Bronchial epithelial cell (primary cell): Measurements from ENCODE around the gene ADGB. TPM values are rescaled to one million over a fixed set of nuclear protein-coding genes. Genes with fewer than 3 reads are reported as not detected.
A peak's percentile ranks its signal among the peaks of the same experiment; 100 is the strongest.
"Not testable (repeated sequence)": the region's sequence is repeated elsewhere in the genome, so short reads cannot be mapped to it uniquely, and the experiment has no call there.

Experiments
- DNase-seq: peaks from one replicate; pipeline ENCODE4 v3.0.0-alpha.2; 2010; ENCODE audit warnings: low read depth
- FAIRE-seq: peaks from 2 replicates; lab custom pipeline; 2011; peaks lifted over from hg19 to GRCh38; lab: Jason Lieb, UNC
- H3K27me3 ChIP-seq: 2 replicates; pipeline ENCODE4 v1.5.1; 2011; ENCODE audit warnings: low read length; ENCODE audit not compliant: control insufficient read depth, insufficient read depth
- H3K36me3 ChIP-seq: 2 replicates; pipeline ENCODE4 v1.5.1; 2011; ENCODE audit warnings: low read length; ENCODE audit not compliant: control insufficient read depth, insufficient read depth
- H3K4me3 ChIP-seq: 2 replicates; pipeline ENCODE4 v1.5.1; 2011; ENCODE audit warnings: mild to moderate bottlenecking, low read depth, low read length, control low read depth
- CTCF ChIP-seq: IDR thresholded peaks from 2 replicates; pipeline ENCODE4 v1.5.1; 2011; ENCODE audit warnings: mild to moderate bottlenecking, moderate library complexity, low read length, control low read depth, inconsistent platforms; ENCODE audit not compliant: insufficient read depth, severe bottlenecking
- total RNA-seq: library from RNA; depleted of rRNA; stranded (reverse); fragments of >200 nt; gene quantifications from 2 replicates; pipeline ENCODE4 v1.2.1, GENCODE V29; 2014

Gene ADGB
- total RNA-seq, 1 donor from 2014 or later, result not detected

GRCh38 chr6:146803601-146804000 is 204.8 kb downstream of the ADGB start:
- no peak for FAIRE-seq
- no peak for TF ChIP-seq CTCF
- Histone ChIP-seq H3K36me3 (no peaks in the 10 kb centered on the region), H3K27me3 (no peaks in the 10 kb centered on the region), H3K4me3 (no peak overlapping the region)
- no peak for DNase-seq

GRCh38 chr6:146805546-146806325 is 207.0 kb downstream of the ADGB start:
- no peaks in the 10 kb centered on the region for H3K36me3 ChIP-seq
- no peak overlapping the region for H3K4me3 ChIP-seq
- no peak for TF ChIP-seq CTCF
- FAIRE-seq (no peak), DNase-seq (no peak)
- no peaks in the 10 kb centered on the region for H3K27me3 ChIP-seq

GRCh38 chr6:146809014-146809413 is 210.2 kb downstream of the ADGB start:
- not testable (repeated sequence) for H3K4me3 ChIP-seq, DNase-seq, H3K27me3 ChIP-seq, FAIRE-seq, H3K36me3 ChIP-seq

GRCh38 chr6:146812811-146813321 is 214.1 kb downstream of the ADGB start:
- H3K27me3 ChIP-seq, DNase-seq, H3K36me3 ChIP-seq, H3K4me3 ChIP-seq, FAIRE-seq: not testable (repeated sequence)

- Histone ChIP-seq H3K36me3 (no peaks in the 10 kb centered on the region), H3K27me3 (no peaks in the 10 kb centered on the region), H3K4me3 (no peak overlapping the region)
- DNase-seq, result no peak
- FAIRE-seq, result no peak
- no peak for TF ChIP-seq CTCF
Observed at GRCh38 chr6:146813554-146813953, 214.8 kb downstream of the ADGB start.

- DNase-seq (no peak), FAIRE-seq (no peak)
- no peak for TF ChIP-seq CTCF
- no peaks in the 10 kb centered on the region for H3K36me3 ChIP-seq
- no peaks in the 10 kb centered on the region for H3K27me3 ChIP-seq
- H3K4me3 ChIP-seq, result no peak overlapping the region
Observed at GRCh38 chr6:146814148-146814750, 215.5 kb downstream of the ADGB start.

GRCh38 chr6:146815511-146816462 is 217.0 kb downstream of the ADGB start:
- H3K27me3 ChIP-seq, DNase-seq, H3K36me3 ChIP-seq, H3K4me3 ChIP-seq: not testable (repeated sequence)
- peak; percentile 50 for FAIRE-seq
